Activated CD4-positive, alpha-beta T cell treated with anti-CD3 and anti-CD28 coated beads, Interleukin-2, amount 50 U/mL, for 48 hours (primary cell): ENCODE results near the gene TEX48.
A peak's percentile ranks its signal among the peaks of the same experiment; 100 is the strongest.

Experiments used
- DNase-seq, 2 experiments: peaks; one replicate each; pipeline ENCODE4 v3.0.0-alpha.2; 2020

The TEX48 gene

DNA sequence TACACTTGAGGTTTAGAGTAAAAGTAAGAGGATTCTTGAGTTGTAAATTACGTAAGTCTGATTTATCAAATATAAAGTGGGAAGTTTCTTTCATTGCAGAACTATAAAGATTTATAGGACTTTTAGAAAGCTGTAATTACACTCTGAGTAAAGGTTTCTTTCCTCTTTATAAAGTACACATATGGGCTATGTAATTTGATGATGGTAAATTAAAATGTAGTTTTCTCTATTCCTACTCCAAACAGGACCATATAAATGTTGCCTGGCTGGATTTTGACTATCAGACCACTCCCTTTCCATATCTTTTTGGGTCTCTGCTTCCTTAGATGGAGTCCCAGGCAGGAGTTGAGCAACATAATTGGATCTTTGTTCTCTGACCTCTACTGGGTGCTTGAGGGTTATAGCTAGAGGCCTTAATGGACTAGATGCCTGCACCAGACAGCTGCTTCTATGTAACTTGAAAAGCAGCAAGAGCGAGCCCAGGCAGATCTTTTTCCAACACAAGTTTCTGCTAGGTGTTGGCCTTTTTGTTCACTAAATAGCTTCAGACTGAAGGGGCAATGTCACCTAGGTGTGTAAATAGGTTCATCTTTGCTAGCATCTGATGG is 11.4 kb upstream of the TEX48 start:
- DNase-seq: no peak

DNA sequence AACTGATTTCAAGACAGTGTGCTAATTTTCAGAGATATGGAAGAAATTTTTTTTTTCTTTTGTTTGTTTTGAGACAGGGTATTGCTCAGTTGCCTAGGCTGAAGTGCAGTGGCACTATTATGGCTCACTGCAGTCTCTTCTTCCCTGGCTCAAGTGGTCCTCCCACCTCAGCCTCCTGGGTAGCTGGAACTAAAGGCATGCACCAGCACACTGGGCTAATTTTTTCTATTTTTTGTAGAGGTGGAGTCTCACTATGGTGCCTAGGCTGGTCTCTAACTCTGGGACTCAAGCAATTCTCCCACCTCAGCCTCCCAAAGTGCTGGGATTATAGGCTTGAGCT is 9.9 kb upstream of the TEX48 start:
- DNase-seq: no peak

DNA sequence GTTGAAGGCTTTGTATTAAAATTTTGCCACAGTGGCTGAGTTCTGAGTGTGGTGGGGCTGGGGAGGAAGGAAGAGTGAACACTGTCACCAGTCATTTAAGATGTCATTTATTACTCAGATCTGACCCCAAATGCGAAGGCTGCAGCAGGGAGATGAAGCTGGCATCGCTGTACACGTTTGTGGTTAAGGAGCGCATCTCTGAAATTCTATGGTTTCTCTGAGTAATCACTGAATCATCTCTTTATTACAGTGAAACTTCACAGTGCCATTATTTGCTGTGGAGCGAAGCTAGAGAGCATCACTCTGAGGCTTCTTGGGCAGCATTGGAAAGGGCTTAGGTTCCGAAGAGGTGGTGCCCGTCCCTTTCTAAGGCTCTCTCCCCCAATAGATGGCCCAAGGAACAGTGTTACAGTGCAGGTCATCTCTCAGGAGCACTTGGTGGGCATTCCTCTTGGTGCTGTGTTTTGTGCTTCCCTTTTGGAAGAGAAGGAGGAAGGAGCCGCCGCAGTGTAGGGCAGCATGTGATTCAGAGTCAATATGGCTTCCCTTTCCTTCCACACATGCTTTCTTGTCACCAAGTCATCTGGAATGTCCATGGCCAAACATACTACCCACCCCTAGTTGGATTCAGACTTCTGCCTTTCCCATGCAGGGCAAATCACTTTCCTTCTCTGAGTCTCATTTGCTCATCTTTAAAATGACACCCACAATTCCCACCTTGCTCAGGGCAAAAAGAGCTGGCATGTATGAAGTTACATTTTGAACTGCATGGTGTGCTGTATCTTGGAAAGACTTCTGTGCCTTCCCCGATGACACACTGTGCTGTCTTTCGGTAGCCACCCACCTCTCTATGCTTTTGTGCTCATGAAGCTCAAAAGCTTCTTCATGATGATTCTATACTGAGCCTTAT is 9.3 kb upstream of the TEX48 start:
- peak; percentile 70 to 79 for DNase-seq

DNA sequence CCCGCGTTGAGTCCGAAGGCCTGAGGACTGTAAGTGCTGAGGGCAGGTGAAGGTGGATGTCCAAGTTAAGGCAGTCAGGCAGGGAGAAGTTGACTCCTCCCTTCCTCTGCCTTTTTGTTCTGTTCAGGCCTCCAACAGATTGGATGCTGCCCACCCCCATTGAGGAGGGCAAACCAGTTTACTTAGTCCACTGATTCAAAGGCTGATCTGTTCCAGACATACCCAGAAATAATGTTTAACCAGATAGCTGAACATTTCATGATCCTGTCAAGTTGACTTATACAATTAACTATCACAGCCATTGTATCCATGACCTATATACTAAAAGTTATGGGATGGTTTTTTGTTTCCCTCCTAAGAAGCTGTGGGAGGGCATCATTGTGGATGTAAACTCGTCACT is 8.3 kb upstream of the TEX48 start:
- no peak for DNase-seq

DNA sequence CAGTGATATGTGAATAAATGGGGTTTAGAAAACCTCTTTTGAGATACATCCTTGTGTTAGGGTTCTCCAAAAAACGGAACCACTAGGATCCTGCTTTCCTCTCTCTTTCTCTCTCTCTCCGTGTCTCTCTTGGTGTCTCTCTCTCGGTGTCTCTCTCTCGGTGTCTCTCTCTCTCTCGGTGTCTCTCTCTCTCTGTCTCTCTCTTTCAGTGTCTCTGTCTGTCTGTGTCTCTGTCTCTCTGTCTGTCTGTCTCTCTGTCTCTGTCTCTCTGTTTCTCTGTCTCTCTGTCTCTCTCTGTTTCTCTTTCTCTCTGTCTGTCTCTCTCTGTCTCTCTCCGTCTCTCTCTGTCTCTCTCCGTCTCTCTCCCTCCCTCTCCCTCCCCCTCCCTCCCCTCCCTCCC is 7.8 kb upstream of the TEX48 start:
- DNase-seq: no peak

DNA sequence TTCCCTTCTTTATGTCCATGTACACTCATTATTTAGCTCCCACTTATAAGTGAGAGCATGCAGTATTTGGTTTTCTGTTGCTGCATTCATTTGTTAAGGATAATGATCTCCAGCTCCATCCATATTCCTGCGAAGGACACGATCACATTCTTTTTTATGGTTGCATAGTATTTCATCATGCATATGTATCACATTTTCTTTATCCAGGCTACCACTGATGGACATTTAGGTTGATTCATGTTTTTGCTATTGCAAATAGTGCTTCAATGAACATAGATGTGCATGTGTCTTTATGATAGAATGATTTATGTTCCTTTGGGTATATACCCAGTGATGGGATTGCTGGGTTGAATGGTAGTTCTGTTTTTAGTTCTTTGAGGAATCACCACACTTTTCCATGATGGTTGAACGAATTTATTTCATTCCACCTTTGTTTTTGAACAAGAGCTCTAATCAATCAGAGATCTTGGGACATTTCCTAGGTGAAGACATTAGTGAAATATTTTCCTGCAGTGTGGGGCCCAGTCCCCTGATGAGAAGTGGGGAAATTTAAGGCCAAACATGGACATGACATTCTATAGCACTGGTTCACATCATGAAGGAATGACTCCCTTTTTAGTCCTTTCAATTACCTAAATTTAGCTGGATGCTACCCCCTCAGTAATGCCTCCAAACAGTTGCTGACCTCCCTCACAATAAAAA is 7.1 kb upstream of the TEX48 start:
- no peak for DNase-seq

DNA sequence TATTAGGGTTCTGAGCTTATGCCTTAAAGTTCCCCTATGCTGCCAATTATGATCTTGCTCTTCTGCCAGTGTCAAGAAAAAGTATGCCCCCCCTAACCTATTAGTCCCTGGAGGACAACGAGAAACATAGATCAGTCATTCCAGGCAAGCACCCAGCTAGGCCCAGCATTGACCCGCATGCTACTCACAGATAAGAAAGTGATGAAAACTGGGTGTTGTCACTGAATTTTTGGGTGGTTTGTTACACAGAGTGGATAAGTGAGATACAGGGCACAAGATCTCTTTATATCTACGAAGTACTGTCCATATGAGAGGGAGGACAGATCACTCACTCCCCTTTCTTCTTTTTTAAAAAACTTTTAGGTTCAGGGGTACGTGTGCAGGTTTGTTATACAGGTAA is 6.4 kb upstream of the TEX48 start:
- DNase-seq: no peak

DNA sequence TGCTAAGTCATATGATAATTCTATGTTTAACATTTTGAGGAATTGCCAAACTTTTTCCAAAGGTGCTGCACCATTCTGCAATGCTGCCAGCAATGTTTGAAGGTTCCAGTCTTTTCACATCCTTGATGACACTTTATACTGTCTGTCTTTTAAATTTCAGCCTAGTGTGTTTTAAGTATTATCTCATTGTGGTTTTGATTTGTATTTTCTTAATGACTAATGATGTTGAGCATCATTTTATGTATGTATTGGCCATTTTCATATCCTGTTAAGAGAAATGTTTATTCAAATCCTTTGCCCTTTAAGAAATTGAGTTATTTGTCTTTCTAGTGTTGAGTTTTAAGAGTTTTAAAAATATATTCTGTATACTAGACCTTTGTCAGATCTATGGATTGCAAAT is 5.0 kb upstream of the TEX48 start:
- DNase-seq: no peak

DNA sequence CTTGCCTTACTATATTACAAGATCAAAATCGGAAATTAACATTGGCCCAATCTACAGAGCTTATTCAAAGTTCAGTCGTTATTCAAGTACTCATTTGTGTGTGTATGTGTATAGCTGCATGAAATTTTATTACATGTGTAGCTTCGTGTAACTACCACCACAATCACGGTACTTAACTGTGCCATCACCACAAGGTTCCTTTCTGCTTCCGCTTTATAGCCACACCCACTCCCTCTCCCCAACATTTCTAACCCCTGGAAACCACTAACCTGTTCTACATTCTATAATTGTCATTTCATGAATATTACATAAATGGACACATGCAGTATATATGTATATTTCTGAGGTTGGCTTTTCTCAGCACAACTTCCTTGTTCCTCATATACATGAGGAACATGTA is 4.0 kb upstream of the TEX48 start:
- DNase-seq: no peak

DNA sequence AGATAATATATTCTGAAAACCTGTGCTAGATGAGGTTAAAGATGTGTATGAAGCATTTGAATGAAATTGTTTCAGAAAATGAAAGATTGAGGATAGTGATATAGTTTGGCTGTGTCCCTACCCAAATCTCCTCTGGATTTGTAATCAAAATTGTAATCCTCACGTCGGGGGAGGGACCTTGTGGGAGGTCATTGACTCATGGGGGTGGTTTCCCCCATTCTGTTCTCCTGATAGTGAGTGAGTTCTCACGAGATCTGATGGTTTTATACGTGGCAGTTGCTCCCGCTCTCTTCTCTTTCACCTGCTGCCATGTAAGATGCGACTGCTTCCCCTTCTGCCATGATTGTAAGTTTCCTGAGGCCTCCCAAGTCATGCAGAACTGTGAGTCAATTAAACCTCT is 2.0 kb upstream of the TEX48 start:
- DNase-seq: peak in 1 of 2 experiments; percentile 51

DNA sequence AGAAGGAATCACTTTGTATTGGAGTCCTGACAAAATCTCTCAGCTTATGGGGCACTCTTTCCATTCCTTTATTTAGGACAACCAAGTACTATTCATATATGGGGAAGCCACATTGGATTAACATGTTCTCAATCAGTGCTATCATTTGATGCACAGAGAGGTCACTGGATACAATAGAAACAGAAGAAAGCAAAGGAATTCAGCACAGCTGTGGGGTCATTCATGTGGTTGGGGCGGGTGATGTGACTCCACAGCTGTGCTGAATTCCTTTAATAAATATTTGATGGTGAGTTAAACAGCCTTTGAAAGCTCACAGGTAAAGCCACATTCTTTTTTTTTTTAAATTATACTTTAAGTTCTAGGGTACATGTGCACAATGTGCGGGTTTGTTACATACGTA is 854 bp upstream of the TEX48 start:
- no peak for DNase-seq

DNA sequence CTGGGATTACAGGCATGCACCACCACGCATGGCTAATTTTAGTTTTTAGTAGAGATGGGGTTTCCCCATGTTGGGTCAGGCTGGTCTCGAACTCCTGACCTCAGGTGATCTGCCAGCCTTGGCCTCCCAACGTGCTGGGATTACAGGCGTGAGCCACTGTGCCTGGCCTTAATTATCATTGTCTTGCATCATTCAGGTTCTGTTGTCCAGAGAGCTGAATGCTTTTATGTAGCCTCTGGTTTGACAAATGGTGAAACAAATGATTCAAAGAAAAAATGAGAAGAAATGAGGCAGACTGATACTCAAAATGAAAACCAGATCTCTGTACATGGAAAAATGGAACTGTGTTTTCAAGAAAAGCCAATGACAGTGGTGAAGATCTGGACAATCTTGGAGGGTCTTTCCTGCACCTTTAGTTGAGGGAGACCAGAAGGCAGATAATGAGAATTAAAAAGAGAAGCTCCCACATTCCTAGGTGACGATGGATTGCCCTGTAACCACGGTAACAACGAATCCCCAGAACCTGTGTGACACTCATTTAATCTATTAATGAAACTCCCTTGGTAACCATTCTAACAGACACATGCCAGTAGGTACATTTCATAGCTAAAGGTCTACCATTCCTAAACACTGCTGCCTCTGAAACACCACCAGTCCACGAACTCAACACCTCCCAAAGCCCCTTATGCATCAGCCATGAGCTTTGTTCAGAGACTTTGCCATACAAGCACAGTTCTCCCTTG is 1.6 kb downstream of the TEX48 start:
- DNase-seq: no peak

DNA sequence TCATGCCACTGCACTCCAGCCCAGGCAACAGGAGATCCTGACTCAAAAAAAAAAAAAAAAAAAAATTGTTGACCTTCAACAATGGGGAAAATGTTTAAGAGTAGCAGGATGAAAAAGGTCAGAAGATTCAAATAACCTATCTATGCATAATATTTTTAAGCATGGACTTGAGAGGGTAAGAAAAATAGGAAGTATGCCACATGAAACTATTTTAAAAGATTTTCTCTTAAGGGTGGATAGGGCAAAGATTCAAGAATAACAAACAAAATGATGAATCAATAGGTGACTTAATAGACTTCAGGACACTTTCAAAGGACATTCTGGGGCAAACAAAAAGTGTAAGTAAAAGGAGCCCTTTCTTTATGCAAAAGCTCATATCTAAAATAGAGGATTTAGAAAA is 3.2 kb downstream of the TEX48 start:
- DNase-seq: no peak

DNA sequence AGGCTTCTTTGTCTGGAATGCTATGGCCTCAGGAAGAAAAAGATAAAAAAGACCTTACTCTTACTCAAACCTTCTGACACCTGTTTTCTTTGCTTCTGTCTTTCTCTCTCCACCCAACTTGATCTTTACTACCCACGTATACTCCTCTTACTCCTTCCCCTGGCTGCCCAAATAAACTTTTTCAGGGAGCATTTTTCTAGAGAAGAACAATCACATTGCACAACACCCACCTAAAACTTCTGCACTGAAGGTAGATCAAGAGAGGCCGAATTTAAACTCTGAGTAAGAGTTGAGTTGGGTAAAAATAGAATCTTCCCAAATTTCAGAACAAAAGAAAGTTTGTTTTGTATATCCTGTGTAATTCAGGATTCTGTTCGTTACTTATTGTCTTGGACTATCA is 3.9 kb downstream of the TEX48 start:
- DNase-seq: no peak

DNA sequence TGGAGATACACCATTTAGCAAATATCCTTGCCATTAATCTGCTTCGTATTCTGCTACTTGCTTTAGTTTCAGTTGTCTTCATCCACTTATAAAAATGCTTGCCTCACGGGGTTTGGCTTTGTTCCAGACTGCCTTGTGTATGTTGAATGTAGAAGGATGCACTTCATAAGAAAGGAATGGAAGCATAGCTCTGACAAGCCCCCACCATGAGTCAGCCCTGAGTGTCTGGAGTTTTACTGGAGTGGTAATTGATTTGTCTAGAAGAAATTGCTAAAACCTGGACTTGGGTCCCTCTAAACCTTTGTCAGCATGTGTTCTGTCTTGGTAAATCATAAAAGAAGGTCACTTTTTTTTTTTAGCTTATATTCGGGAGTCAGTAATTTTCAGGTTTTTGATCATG is 4.6 kb downstream of the TEX48 start:
- no peak for DNase-seq

DNA sequence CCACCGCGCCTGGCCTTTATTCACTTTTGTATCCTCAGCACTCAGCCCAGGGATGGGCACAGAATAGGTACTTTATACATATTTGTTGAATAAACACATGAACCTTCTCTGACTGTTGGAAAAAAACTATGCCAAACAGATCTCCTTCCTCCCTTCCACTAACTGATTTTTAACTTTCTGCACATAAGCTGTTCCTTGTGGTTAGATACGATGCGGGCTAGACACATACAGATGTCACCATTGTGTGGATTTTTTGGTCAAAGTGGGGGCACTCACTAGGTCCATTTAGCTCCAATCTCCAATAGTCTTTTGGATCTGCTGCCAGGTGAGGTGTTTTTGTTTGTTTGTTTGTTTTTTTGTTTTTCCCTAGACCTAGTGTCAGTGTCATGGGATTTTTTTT is 5.1 kb downstream of the TEX48 start:
- no peak for DNase-seq

DNA sequence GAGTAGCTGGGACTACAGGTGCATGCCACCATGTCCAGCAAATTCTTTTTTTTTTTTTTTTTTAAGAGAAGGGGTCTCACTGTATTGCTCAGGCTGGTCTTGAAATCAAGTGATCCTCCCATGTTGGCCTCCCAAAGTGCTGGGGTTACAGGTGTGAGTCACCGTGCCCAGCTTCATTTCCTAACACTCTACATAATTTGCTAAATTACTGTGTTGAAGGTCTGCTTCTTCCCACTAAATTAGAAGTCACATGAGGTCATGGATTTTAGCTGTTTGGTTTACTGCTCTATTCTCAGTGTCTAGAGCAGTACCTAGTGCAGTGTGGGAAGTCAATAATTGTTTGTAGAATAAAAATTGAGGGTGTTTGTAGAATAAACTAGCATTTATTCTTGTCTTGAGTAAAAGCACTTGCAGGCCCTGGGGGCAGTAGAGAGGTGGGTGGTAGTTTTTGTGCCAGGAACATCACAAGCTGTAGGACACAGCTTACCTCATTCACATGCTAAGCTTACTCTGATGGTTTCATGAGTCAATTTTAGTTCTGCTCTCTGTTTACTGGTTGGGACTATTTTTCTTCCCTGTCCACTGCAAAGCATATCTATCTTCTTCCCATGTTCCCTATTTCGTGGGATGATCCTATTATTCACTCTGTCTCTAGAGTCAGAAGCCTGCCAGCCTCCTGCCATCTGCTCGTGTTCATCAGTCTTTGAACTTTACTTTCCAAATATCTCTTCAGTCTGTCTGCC is 7.0 kb downstream of the TEX48 start:
- no peak for DNase-seq

DNA sequence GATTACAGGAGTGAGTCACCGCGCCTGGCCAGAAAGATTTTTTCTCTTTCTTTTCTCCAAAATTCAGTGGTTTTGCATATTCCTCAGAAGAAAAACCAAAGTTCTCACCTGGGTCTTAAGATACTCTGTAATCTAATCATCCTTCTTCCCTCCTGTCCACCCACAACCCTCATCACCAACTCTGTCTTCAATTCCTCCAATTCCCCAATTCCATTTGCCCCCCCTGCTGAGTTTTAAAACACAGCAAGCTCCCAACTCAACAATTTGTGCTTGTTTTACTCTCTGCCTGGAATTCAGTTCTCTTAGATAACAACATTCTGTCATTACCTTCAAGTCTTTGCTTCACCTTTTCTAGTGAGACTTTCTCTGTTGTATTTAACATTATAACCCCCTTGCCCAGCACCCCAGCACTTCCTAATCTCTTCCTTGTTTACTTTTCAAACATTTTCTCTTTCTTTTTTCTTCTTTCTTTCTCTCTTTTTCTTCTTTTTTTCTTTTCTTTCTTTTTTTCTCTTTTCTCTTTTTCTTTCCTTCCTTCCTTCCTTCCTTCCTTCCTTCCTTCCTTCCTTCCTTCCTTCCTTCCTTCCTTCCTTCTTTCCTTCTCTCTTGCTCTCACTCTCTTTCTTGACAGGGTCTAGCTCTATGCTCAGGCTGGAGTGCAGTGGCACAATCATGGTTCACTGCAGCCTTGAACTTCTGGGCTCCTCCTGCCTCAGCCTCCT is 7.8 kb downstream of the TEX48 start:
- no peak for DNase-seq

DNA sequence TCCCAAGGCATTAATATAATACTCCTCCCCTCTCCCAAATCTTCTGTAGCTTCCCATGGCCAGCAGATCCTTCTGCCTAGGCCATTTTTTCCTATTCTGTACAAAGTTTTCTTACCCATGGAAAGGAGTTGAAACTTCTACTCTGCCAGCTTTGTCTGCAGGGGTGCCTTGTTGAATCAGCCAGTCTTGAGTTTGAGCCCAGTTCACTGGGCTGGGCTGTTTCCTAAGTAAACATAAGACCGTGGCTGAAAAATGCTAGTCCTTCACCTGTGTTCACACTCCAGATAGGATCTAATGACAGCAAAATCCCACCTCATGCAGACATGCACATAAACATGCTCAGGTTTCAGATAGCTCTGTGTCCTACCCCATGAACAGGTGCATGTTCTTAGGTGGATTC is 10.4 kb downstream of the TEX48 start:
- no peak for DNase-seq

DNA sequence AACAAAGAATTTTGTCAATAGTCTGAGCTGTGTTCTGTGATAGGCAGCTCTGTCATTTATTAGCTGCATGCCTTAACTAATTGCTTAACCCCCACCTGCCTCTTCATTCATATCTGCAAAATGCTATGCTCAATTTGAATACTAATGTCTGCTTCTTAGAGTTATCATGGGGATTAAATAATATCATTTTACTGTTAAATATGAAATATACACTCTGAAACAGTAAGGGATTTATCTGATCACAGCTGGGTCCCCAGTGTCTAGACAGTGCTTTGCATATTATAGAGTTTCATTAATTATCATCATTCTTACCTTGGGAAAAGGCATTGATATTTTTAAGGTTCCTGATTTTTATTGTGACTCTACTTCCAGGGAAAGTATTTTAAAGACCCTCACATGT is 12.0 kb downstream of the TEX48 start:
- DNase-seq: no peak

DNA sequence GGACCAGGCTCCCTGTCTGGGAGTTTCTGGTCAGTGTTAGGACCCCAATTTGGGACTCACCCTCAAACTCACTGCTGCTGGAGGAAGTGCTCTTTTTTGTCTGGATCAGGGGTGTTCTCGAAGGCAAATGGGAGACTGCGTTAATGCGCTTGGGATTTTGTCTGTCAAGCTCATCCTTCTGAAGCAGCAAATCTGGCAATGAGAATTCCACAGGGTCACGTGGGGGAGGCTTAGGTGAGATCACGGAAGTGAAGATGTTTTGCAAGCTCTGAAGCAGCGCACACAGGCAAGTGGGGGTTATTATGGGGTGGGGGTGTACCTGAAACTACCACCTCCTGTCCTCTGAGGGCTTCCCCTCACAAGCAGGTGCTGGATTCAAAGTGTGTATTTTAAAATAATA is 13.8 kb downstream of the TEX48 start:
- no peak for DNase-seq

DNA sequence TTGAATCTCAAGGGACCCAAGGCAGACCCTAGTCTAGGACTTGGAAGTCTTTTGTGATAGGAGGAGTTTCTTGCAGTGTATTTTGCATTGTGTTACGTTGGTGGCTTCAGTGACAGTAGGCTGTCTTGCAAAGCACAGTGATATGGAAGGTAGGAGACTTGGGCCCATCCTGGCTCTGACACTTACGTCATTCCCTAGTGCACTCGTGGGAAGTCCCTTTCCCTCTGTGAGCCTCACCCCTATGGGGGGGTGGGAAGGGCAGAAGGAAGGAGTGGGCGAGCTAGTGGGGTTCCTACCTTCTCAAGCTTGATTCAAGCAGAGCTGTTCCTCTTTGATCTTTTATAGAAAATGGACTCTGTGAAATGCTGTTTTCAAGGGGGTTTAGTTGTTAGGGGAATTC is 15.1 kb downstream of the TEX48 start:
- peak in 1 of 2 experiments; percentile 24 for DNase-seq
